ENCODE results near the gene C2CD2. TPM values are rescaled to one million over a fixed set of nuclear protein-coding genes. Genes with fewer than 3 reads are reported as not detected.
A peak's percentile ranks its signal among the peaks of the same experiment; 100 is the strongest.

The C2CD2 gene
- total RNA-seq, 1 experiment from 2014 or later: 13.8 TPM

GRCh38 chr21:41979335-41979734 lies 25.5 kb upstream of the C2CD2 start:
- no peaks in the 10 kb centered on the region for H3K36me3 ChIP-seq
- H3K9me3 ChIP-seq: peaks cover 10% of the 10 kb centered on the region
- H3K27me3 ChIP-seq: no peaks in the 10 kb centered on the region
- no peak for DNase-seq
- H3K4me3 ChIP-seq: no peak overlapping the region

- H3K27me3 ChIP-seq: no peaks in the 10 kb centered on the region
- no peaks in the 10 kb centered on the region for H3K36me3 ChIP-seq
- H3K9me3 ChIP-seq: peaks cover 10% of the 10 kb centered on the region
- no peak for DNase-seq
- H3K4me3 ChIP-seq: no peak overlapping the region
Observed at GRCh38 chr21:41977034-41977950, 23.5 kb upstream of the C2CD2 start.

- no peak for DNase-seq
- Histone ChIP-seq H3K4me3 (no peak overlapping the region), H3K27me3 (no peaks in the 10 kb centered on the region), H3K36me3 (no peaks in the 10 kb centered on the region), H3K9me3 (peaks cover 10% of the 10 kb centered on the region)
Observed at GRCh38 chr21:41976611-41977010, 22.8 kb upstream of the C2CD2 start.

- peaks cover 10% of the 10 kb centered on the region for H3K9me3 ChIP-seq
- no peaks in the 10 kb centered on the region for H3K36me3 ChIP-seq
- H3K27me3 ChIP-seq: no peaks in the 10 kb centered on the region
- DNase-seq: no peak
- H3K4me3 ChIP-seq: no peak overlapping the region
Observed at GRCh38 chr21:41975391-41976272, 21.8 kb upstream of the C2CD2 start.

GRCh38 chr21:41974752-41975053 lies 20.9 kb upstream of the C2CD2 start:
- Histone ChIP-seq H3K27me3 (no peaks in the 10 kb centered on the region), H3K9me3 (peaks cover 8% of the 10 kb centered on the region), H3K4me3 (no peak overlapping the region), H3K36me3 (no peaks in the 10 kb centered on the region)
- no peak for DNase-seq

GRCh38 chr21:41973861-41974751 lies 20.3 kb upstream of the C2CD2 start:
- H3K9me3 ChIP-seq: peaks cover 6% of the 10 kb centered on the region
- H3K4me3 ChIP-seq: no peak overlapping the region
- H3K36me3 ChIP-seq: no peaks in the 10 kb centered on the region
- DNase-seq: no peak
- H3K27me3 ChIP-seq: no peaks in the 10 kb centered on the region

- 0 out of 2 replicates have a peak, but pooled peaks cover 2% of the 10 kb centered on the region for H3K9me3 ChIP-seq
- H3K4me3 ChIP-seq: no peak overlapping the region
- no peak for DNase-seq
- no peaks in the 10 kb centered on the region for H3K36me3 ChIP-seq
- H3K27me3 ChIP-seq: no peaks in the 10 kb centered on the region
Observed at GRCh38 chr21:41973427-41973831, 19.6 kb upstream of the C2CD2 start.

GRCh38 chr21:41972511-41973205 lies 18.8 kb upstream of the C2CD2 start:
- H3K9me3 ChIP-seq: 0 out of 2 replicates have a peak, but pooled peaks cover 2% of the 10 kb centered on the region
- H3K36me3 ChIP-seq: no peaks in the 10 kb centered on the region
- no peaks in the 10 kb centered on the region for H3K27me3 ChIP-seq
- no peak for DNase-seq
- H3K4me3 ChIP-seq: no peak overlapping the region

- no peak for DNase-seq
- no peaks in the 10 kb centered on the region for H3K36me3 ChIP-seq
- 0 out of 2 replicates have a peak, but pooled peaks cover 2% of the 10 kb centered on the region for H3K9me3 ChIP-seq
- no peaks in the 10 kb centered on the region for H3K27me3 ChIP-seq
- no peak overlapping the region for H3K4me3 ChIP-seq
Observed at GRCh38 chr21:41971891-41972290, 18.1 kb upstream of the C2CD2 start.

GRCh38 chr21:41970751-41971653 lies 17.2 kb upstream of the C2CD2 start:
- Histone ChIP-seq H3K27me3 (no peaks in the 10 kb centered on the region), H3K36me3 (no peaks in the 10 kb centered on the region), H3K4me3 (no peak overlapping the region), H3K9me3 (0 out of 2 replicates have a peak, but pooled peaks cover 2% of the 10 kb centered on the region)
- DNase-seq: no peak

- Histone ChIP-seq H3K27me3 (no peaks in the 10 kb centered on the region), H3K36me3 (no peaks in the 10 kb centered on the region), H3K4me3 (no peak overlapping the region), H3K9me3 (0 out of 2 replicates have a peak, but pooled peaks cover 2% of the 10 kb centered on the region)
- DNase-seq: no peak
Observed at GRCh38 chr21:41970106-41970391, 16.2 kb upstream of the C2CD2 start.

- Histone ChIP-seq H3K36me3 (no peaks in the 10 kb centered on the region), H3K4me3 (no peak overlapping the region), H3K27me3 (no peaks in the 10 kb centered on the region), H3K9me3 (0 out of 2 replicates have a peak, but pooled peaks cover 2% of the 10 kb centered on the region)
- no peak for DNase-seq
Observed at GRCh38 chr21:41967708-41968107, 13.9 kb upstream of the C2CD2 start.

GRCh38 chr21:41966872-41967621 lies 13.2 kb upstream of the C2CD2 start:
- no peaks in the 10 kb centered on the region for H3K27me3 ChIP-seq
- no peak overlapping the region for H3K4me3 ChIP-seq
- DNase-seq: no peak
- 0 out of 2 replicates have a peak, but pooled peaks cover 2% of the 10 kb centered on the region for H3K9me3 ChIP-seq
- H3K36me3 ChIP-seq: no peaks in the 10 kb centered on the region

- DNase-seq: peak; percentile 81
- H3K27me3 ChIP-seq: no peaks in the 10 kb centered on the region
- H3K36me3 ChIP-seq: no peaks in the 10 kb centered on the region
- 0 out of 2 replicates have a peak, but pooled peaks cover 2% of the 10 kb centered on the region for H3K9me3 ChIP-seq
- no peak overlapping the region for H3K4me3 ChIP-seq
Observed at GRCh38 chr21:41966041-41966833, 12.4 kb upstream of the C2CD2 start.

Data from MG63 (cell line).